Endothelial cell of umbilical vein (primary cell): ENCODE data around the gene HAPLN2. TPM values are rescaled to one million over a fixed set of nuclear protein-coding genes. Genes with fewer than 3 reads are reported as not detected.

ENCODE experiments used
- BruUV-seq: library from RNA; stranded (reverse); fragments of 400-500 nt; replicated peaks from 2 replicates; lab custom pipeline; 2021; lab: Mats Ljungman, UMichigan
- CTCF ChIA-PET: fragments of 300-600, 350-600 bp; sonication (Branson Sonifier 250); formaldehyde crosslinking; loops from one replicate; lab custom pipeline; 2021; ENCODE audit warnings: antibody characterized with exemption, inconsistent platforms; lab: Charles Lee
- POLR2A ChIA-PET: fragments of 300-600, 350-600 bp; sonication (Branson Sonifier 250); formaldehyde crosslinking; loops from one replicate; lab custom pipeline; 2021; ENCODE audit warnings: antibody characterized with exemption, inconsistent platforms; lab: Charles Lee
- DNase-seq: peaks from one replicate; pipeline ENCODE4 v3.0.0-alpha.2; 2011; ENCODE audit warnings: low read depth, low spot score
- FAIRE-seq: peaks from 2 replicates; lab custom pipeline; 2011; peaks lifted over from hg19 to GRCh38; lab: Jason Lieb, UNC
- H2AFZ ChIP-seq: 2 replicates; pipeline ENCODE4 v1.6.0; 2012; ENCODE audit warnings: low read depth, low read length, control low read depth, inconsistent platforms
- H3K27ac ChIP-seq: 2 replicates; pipeline ENCODE4 v1.5.1; 2011; ENCODE audit warnings: low read depth, mild to moderate bottlenecking, control low read depth, low read length, moderate library complexity; ENCODE audit not compliant: insufficient read depth
- H3K27me3 ChIP-seq, 2 experiments: 2 replicates each; pipeline versions ENCODE4 v1.6.0 to v1.6.1; 2011; ENCODE audit warnings: low read length in 2 of 2, mixed read lengths in 1 of 2; ENCODE audit not compliant: control insufficient read depth in 2 of 2, insufficient read depth in 2 of 2
- H3K36me3 ChIP-seq, 2 experiments: 2 replicates in 1 of 2; 3 replicates in 1 of 2; pipeline ENCODE4 v1.5.1; 2011; ENCODE audit warnings: low read length in 2 of 2, mild to moderate bottlenecking in 1 of 2, moderate library complexity in 1 of 2; ENCODE audit not compliant: control insufficient read depth in 2 of 2, insufficient read depth in 2 of 2; ENCODE audit errors: extremely low read depth in 1 of 2
- H3K4me1 ChIP-seq: 3 replicates; pipeline ENCODE4 v1.5.1; 2011; ENCODE audit warnings: mild to moderate bottlenecking, low read length; ENCODE audit not compliant: control insufficient read depth, insufficient read depth; ENCODE audit errors: extremely low read depth
- H3K4me2 ChIP-seq: 2 replicates; pipeline ENCODE4 v1.6.1; 2011; ENCODE audit warnings: low read length, control low read depth, mixed read lengths; ENCODE audit not compliant: insufficient read depth
- H3K4me3 ChIP-seq, 3 experiments: fragments of 200-600 bp in 1 of 3; sonication (generic), shearing (Covaris generic) in 1 of 3; replicated peaks in 1 of 3; 2 replicates each; pipeline ENCODE4 v1.5.1; 2011 to 2016; ENCODE audit warnings: control low read depth in 3 of 3, low read length in 3 of 3, mild to moderate bottlenecking in 2 of 3, inconsistent platforms in 1 of 3, low read depth in 1 of 3, moderate library complexity in 1 of 3; ENCODE audit not compliant: insufficient read depth in 1 of 3
- H3K79me2 ChIP-seq: 2 replicates; pipeline ENCODE4 v1.6.0; 2012; ENCODE audit warnings: low read length, inconsistent platforms; ENCODE audit not compliant: control insufficient read depth, insufficient read depth
- H3K9ac ChIP-seq: replicated peaks from 2 replicates; pipeline ENCODE3; 2011; ENCODE audit warnings: low read length, control low read depth; ENCODE audit not compliant: insufficient read depth; ENCODE audit errors: extremely low read depth
- H3K9me1 ChIP-seq: replicated peaks from 3 replicates; pipeline ENCODE4 v1.6.0; 2011; ENCODE audit warnings: mild to moderate bottlenecking, low read length; ENCODE audit not compliant: control insufficient read depth, insufficient read depth; ENCODE audit errors: extremely low read depth
- H3K9me3 ChIP-seq: replicated peaks from 2 replicates; pipeline ENCODE4 v1.5.1; 2012; ENCODE audit warnings: low read length, inconsistent platforms; ENCODE audit not compliant: control insufficient read depth, insufficient read depth
- H4K20me1 ChIP-seq: replicated peaks from 2 replicates; pipeline ENCODE3; 2011; ENCODE audit warnings: mild to moderate bottlenecking, low read length; ENCODE audit not compliant: control insufficient read depth, insufficient read depth; ENCODE audit errors: extremely low read depth
- CTCF ChIP-seq, 2 donors: IDR thresholded peaks; 1 replicate in 1 of 2; 2 replicates in 1 of 2; pipeline ENCODE4 v1.5.1; 2011; ENCODE audit warnings: low read length in 2 of 2, mild to moderate bottlenecking in 2 of 2, moderate library complexity in 2 of 2, control low read depth in 1 of 2, inconsistent platforms in 1 of 2, low read depth in 1 of 2; ENCODE audit not compliant: insufficient read depth in 1 of 2; ENCODE audit errors: extremely low read depth in 1 of 2
- EZH2 ChIP-seq: IDR thresholded peaks from 2 replicates; pipeline ENCODE4 v1.6.1; 2012; ENCODE audit warnings: borderline replicate concordance, low read depth, mild to moderate bottlenecking, moderate library complexity, low read length, inconsistent platforms; ENCODE audit not compliant: severe bottlenecking
- FOS ChIP-seq: IDR thresholded peaks from 2 replicates; pipeline ENCODE4 v1.6.1; 2011; ENCODE audit warnings: mild to moderate bottlenecking, low read length, moderate library complexity, borderline replicate concordance; ENCODE audit not compliant: insufficient read depth
- GATA2 ChIP-seq: IDR thresholded peaks from 2 replicates; pipeline ENCODE4 v1.7.0; 2011; ENCODE audit warnings: low read depth, mild to moderate bottlenecking, moderate library complexity, mixed read lengths, low read length; ENCODE audit not compliant: insufficient read length, insufficient read depth
- JUN ChIP-seq: IDR thresholded peaks from 2 replicates; pipeline ENCODE4 v1.6.1; 2011; ENCODE audit warnings: borderline replicate concordance, low read depth; ENCODE audit not compliant: insufficient read length, insufficient read depth
- MYC ChIP-seq: IDR thresholded peaks from one replicate; pipeline ENCODE4 v1.6.1; 2011; ENCODE audit warnings: mild to moderate bottlenecking, low read depth, low read length
- POLR2A ChIP-seq: IDR thresholded peaks from 2 replicates; pipeline ENCODE4 v1.6.1; 2012; ENCODE audit warnings: low read depth, mild to moderate bottlenecking, control low read depth, low read length
- POLR2AphosphoS5 ChIP-seq: IDR thresholded peaks from 2 replicates; pipeline ENCODE4 v1.6.1; 2012; ENCODE audit warnings: low read depth, mild to moderate bottlenecking, control low read depth, low read length, moderate library complexity; ENCODE audit not compliant: insufficient read depth
- dilution Hi-C: fragments of 300-500 bp; cut with MboI; formaldehyde crosslinking; loops from one replicate; pipeline ENCODE4 v1.15.0; 2019; ENCODE audit warnings: low sequenced_read_pairs; ENCODE audit not compliant: extremely low pct_ligation_motif_present
- intact Hi-C: fragments of 100-400 bp; cut with micrococcal nuclease; formaldehyde crosslinking; loops from one replicate; pipeline ENCODE4 v1.10.0; 2022
- polyA plus RNA-seq, 4 experiments: library from polyadenylated mRNA; depleted of rRNA in 3 of 4; stranded (reverse) in 3 of 4; unstranded in 1 of 4; fragments of >200 nt; gene quantifications; 2 replicates each; pipeline versions ENCODE4 v1.2.1 to v1.2.3, GENCODE V29; 2011 to 2012; ENCODE audit warnings: missing spikeins in 1 of 4
- total RNA-seq: library from RNA; stranded (reverse); gene quantifications from 2 replicates; pipeline ENCODE4 v1.2.3, GENCODE V29; 2021
- TF ChIP-seq, protein P1 (sequence below): IDR thresholded peaks from 2 replicates; pipeline ENCODE4 v1.6.1; 2011; ENCODE audit not compliant: insufficient read depth, insufficient read length

HAPLN2 gene
- total and polyA plus RNA-seq, 2 donors (not counting 3 experiments of a cell fraction or from before 2014, with no cell fraction given): not detected

GRCh38 chr1:156578055-156578454 is 41.2 kb upstream of the HAPLN2 start:
- intact Hi-C loops (no loop called here), dilution Hi-C loops (no loop called here)
- Histone ChIP-seq H3K4me2 (no peak overlapping the region), H3K4me1 (no peaks in the 10 kb centered on the region), H2AFZ (no peak overlapping the region), H3K4me3 (no peak overlapping the region), H4K20me1 (no peaks in the 10 kb centered on the region), H3K27me3 (peaks cover 5 to 6% of the 10 kb centered on the region in 2 experiments), H3K36me3 (no peaks in the 10 kb centered on the region), H3K9me3 (no peaks in the 10 kb centered on the region), H3K79me2 (no peaks in the 10 kb centered on the region), H3K9me1 (no peaks in the 10 kb centered on the region), H3K9ac (no peak overlapping the region), H3K27ac (no peak overlapping the region)
- ChIA-PET CTCF (interaction anchor here (1.3 to 4.9 kb wide), 4 partner anchors 13 to 192 kb away, joined by 4 to 25 read pairs (median 10); partner anchors contain the start of gene NAXE), POLR2A (interaction anchor here (0.6 kb wide), 1 partner anchor 28 kb away, joined by 3 read pairs; no protein-coding TSS in a partner anchor)
- DNase-seq: no peak
- TF ChIP-seq EZH2 (no peak), POLR2AphosphoS5 (no peak), CTCF (IDR thresholded peaks at IDR 0.05; ENCODE audit: extremely low read depth in 1 of 2, insufficient read depth in 1 of 2, low read depth in 1 of 2, low read length in 2 of 2) (no peak), MYC (no peak), POLR2A (no peak), FOS (no peak), JUN (no peak), GATA2 (no peak)
- TF ChIP-seq, protein P1, sequence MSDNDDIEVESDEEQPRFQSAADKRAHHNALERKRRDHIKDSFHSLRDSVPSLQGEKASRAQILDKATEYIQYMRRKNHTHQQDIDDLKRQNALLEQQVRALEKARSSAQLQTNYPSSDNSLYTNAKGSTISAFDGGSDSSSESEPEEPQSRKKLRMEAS: no peak
- BruUV-seq: no TSS peak
- no peak for FAIRE-seq
